Esophagus squamous epithelium (tissue), 5 donors: ENCODE results near the gene B9D1. TPM values are rescaled to one million over a fixed set of nuclear protein-coding genes. Genes with fewer than 3 reads are reported as not detected.

Experiments
- DNase-seq: peaks from one replicate; lab custom pipeline; 2025; lab: John Stamatoyannopoulos, UW
- H3K27ac ChIP-seq, 4 donors: fragments of 200-600 bp; sonication (generic); one replicate each; pipeline ENCODE4 v1.5.1; 2016 to 2019; ENCODE audit warnings: mild to moderate bottlenecking in 1 of 4
- H3K27me3 ChIP-seq, 4 donors: fragments of 200-600 bp; sonication (generic); 1 replicate in 3 of 4; 2 replicates in 1 of 4; pipeline versions ENCODE4 v1.5.1 to v1.6.0; 2017 to 2021; ENCODE audit warnings: antibody characterized with exemption in 1 of 4
- H3K36me3 ChIP-seq, 3 donors: fragments of 200-600 bp; sonication (generic); one replicate each; pipeline ENCODE4 v1.5.1; 2016 to 2019
- H3K4me1 ChIP-seq, 3 donors: fragments of 200-600 bp; sonication (generic); one replicate each; pipeline ENCODE4 v1.5.1; 2017 to 2019
- H3K4me3 ChIP-seq, 4 donors: fragments of 200-600 bp; sonication (generic); 1 replicate in 3 of 4; 2 replicates in 1 of 4; pipeline ENCODE4 v1.5.1; 2016 to 2019; ENCODE audit warnings: mild to moderate bottlenecking in 2 of 4, moderate library complexity in 1 of 4
- H3K9me3 ChIP-seq, 3 donors: fragments of 200-600 bp; sonication (generic); one replicate each; pipeline ENCODE4 v1.5.1; 2016 to 2019
- CTCF ChIP-seq, 6 experiments: fragments of 450-650 bp in 4 of 6; fragments of 200-600 bp in 2 of 6; sonication (generic) in 2 of 6; IDR thresholded peaks; one replicate each; pipeline ENCODE4 v1.5.1; 2016 to 2019; ENCODE audit warnings: antibody characterized with exemption in 6 of 6, mild to moderate bottlenecking in 4 of 6, moderate library complexity in 4 of 6
- POLR2A ChIP-seq, 4 donors: fragments of 450-650 bp; IDR thresholded peaks; one replicate each; pipeline ENCODE4 v1.6.1; 2017; ENCODE audit warnings: antibody characterized with exemption in 4 of 4, mild to moderate bottlenecking in 4 of 4, moderate library complexity in 3 of 4
- WGBS, 2 donors: methylation state at CpG; one replicate each; pipeline ENCODE4 v1.1.5; 2018; 5-methylcytosine and 5-hydroxymethylcytosine counted together
- intact Hi-C: fragments of 100-400 bp; cut with DNase I; formaldehyde crosslinking; loops from one replicate; pipeline ENCODE4 v1.15.0; 2022
- total RNA-seq, 4 donors: library from RNA; depleted of rRNA; stranded (reverse); fragments of >200 nt; gene quantifications; one replicate each; pipeline ENCODE4 v1.1.0, GENCODE V29; 2016
- donor health status: DM: yes; HTN: yes; CAD: no.

B9D1 gene
- total RNA-seq, 4 donors from 2014 or later = 9.2 to 24.5 (median 13.0) TPM

GRCh38 chr17:19365833-19366636 lies 3.5 kb upstream of the B9D1 start:
- no peak overlapping the region for H3K4me3 ChIP-seq
- no peak overlapping the region for H3K27ac ChIP-seq
- H3K9me3 ChIP-seq = no peaks in the 10 kb centered on the region
- TF ChIP-seq CTCF (IDR thresholded peaks at IDR 0.05) = no peak
- TF ChIP-seq POLR2A (IDR thresholded peaks at IDR 0.05) = no peak
- WGBS, 2 donors = 76 to 89% methylated on average over 6 of the region's 9 CpGs
- H3K4me1 ChIP-seq = peaks cover 14 to 51% (median 20%) of the 10 kb centered on the region in 3 donors
- H3K36me3 ChIP-seq = no peaks in the 10 kb centered on the region
- no peak for DNase-seq
- intact Hi-C loops = loop anchor here (10.0 kb wide), 1 partner anchor 399 kb away; no protein-coding TSS in a partner anchor
- H3K27me3 ChIP-seq = no peaks in the 10 kb centered on the region

GRCh38 chr17:19365499-19365817 lies 2.9 kb upstream of the B9D1 start:
- 80 to 93% methylated on average over 3 to 4 of the region's 4 CpGs for WGBS, 2 donors

GRCh38 chr17:19364699-19365498 lies 2.4 kb upstream of the B9D1 start:
- Histone ChIP-seq H3K27ac (no peak overlapping the region), H3K4me1 (peaks cover 10 to 39% (median 14%) of the 10 kb centered on the region in 3 donors), H3K4me3 (no peak overlapping the region), H3K9me3 (no peaks in the 10 kb centered on the region), H3K27me3 (no peaks in the 10 kb centered on the region), H3K36me3 (no peaks in the 10 kb centered on the region)
- intact Hi-C loops = loop anchor here (5.0 to 10.0 kb wide), 2 partner anchors 82 to 400 kb away; no protein-coding TSS in a partner anchor
- DNase-seq = no peak
- WGBS, 2 donors = 31 to 75% methylated on average over 3 to 4 of the region's 14 CpGs
- TF ChIP-seq CTCF (IDR thresholded peaks at IDR 0.05) (no peak), POLR2A (IDR thresholded peaks at IDR 0.05) (no peak)

More at GRCh38 chr17:19365499-19365817, 2.9 kb upstream of the B9D1 start:
- Histone ChIP-seq H3K27ac (no peak overlapping the region), H3K4me3 (no peak overlapping the region), H3K36me3 (no peaks in the 10 kb centered on the region), H3K4me1 (peaks cover 14 to 45% (median 14%) of the 10 kb centered on the region in 3 donors), H3K9me3 (no peaks in the 10 kb centered on the region), H3K27me3 (no peaks in the 10 kb centered on the region)
- intact Hi-C loops = loop anchor here (10.0 kb wide), 1 partner anchor 399 kb away; no protein-coding TSS in a partner anchor
- no peak for DNase-seq
- TF ChIP-seq CTCF (IDR thresholded peaks at IDR 0.05) = no peak
- TF ChIP-seq POLR2A (IDR thresholded peaks at IDR 0.05) = no peak

- no peak for DNase-seq
- Histone ChIP-seq H3K9me3 (no peaks in the 10 kb centered on the region), H3K4me1 (peaks cover 10 to 33% (median 14%) of the 10 kb centered on the region in 3 donors), H3K27me3 (no peaks in the 10 kb centered on the region), H3K27ac (peak overlapping the region in 3 of 4 donors; percentile 87 to 93 (median 91)), H3K4me3 (peak overlapping the region in 1 of 4 donors; percentile 67), H3K36me3 (no peaks in the 10 kb centered on the region)
- intact Hi-C loops = loop anchor here (5.0 to 10.0 kb wide), 2 partner anchors 84 to 401 kb away; no protein-coding TSS in a partner anchor
- TF ChIP-seq POLR2A (IDR thresholded peaks at IDR 0.05) (no peak), CTCF (IDR thresholded peaks at IDR 0.05) (no peak)
- 50 to 80% methylated on average over 2 to 6 of the region's 6 CpGs for WGBS, 2 donors
These were observed 1.0 kb upstream of the B9D1 start for GRCh38 chr17:19363460-19364035.
